Measurements from ENCODE around the gene GPR153. TPM values are rescaled to one million over a fixed set of nuclear protein-coding genes. Genes with fewer than 3 reads are reported as not detected.

GPR153 gene
- total and polyA plus RNA-seq, 2 donors = 12.2 to 12.9 TPM

GRCh38 chr1:6209661-6210580 is 51.0 kb downstream of the GPR153 start:
- 91% methylated on average over 17 of the region's 17 CpGs for WGBS
- Histone ChIP-seq H3K4me3 (ENCODE audit: low read depth, low read length) (no peak overlapping the region), H3K27ac (ENCODE audit: low read depth) (no peak overlapping the region), H3K36me3 (ENCODE audit: insufficient read depth) (no peaks in the 10 kb centered on the region), H3K4me1 (ENCODE audit: insufficient read depth) (peaks cover 1% of the 10 kb centered on the region)
- DNase-seq (ENCODE audit: extremely low spot score) = no peak

DNA sequence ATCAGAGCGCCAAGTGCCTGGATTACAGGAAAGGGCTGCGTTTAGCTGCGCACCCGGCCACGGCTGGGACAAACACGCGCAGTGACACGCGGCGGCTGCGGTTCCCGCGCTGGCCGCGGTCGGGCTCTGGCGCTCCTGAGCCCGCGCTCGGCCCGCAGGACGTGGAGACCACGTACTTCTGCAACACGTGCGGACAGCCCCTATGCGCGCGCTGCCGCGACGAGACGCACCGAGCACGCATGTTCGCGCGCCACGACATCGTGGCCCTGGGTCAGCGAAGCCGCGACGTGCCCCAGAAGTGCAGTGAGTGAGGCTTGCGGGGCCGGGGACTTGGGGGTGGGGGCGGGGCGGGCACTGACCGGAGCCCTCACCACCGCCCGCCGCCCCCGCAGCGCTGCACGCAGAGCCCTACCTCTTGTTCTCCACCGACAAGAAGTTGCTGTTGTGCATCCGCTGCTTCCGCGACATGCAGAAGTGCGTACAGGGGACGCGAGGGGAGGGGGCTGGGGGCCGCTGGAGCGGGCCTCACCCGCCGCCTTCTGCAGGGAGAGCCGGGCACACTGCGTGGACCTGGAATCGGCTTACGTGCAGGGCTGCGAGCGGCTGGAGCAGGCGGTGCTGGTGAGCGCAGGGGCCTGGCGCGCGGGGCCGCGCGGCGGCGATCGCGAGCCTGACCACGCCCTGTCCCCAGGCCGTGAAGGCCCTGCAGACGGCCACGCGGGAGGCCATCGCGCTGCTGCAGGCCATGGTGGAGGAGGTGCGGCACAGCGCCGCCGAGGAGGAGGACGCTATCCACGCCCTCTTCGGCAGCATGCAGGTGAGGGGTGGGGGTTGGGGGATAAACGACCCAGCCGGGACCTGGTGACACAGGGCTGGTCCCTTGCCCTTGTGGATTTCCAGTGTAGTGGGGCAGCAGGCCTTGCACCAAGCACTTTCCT is 51.9 kb downstream of the GPR153 start:
- H3K4me3 ChIP-seq (ENCODE audit: low read depth, low read length) = peak overlapping the region; percentile 26
- no peaks in the 10 kb centered on the region for H3K36me3 ChIP-seq (ENCODE audit: insufficient read depth)
- no peak for DNase-seq (ENCODE audit: extremely low spot score)
- WGBS = 15% methylated on average over 99 of the region's 99 CpGs
- H3K27ac ChIP-seq (ENCODE audit: low read depth) = no peak overlapping the region
- H3K4me1 ChIP-seq (ENCODE audit: insufficient read depth) = peaks cover 1% of the 10 kb centered on the region

GRCh38 chr1:6207921-6208320 is 53.0 kb downstream of the GPR153 start:
- 93% methylated on average over 10 of the region's 10 CpGs for WGBS
- Histone ChIP-seq H3K4me1 (ENCODE audit: insufficient read depth) (peaks cover 1% of the 10 kb centered on the region), H3K27ac (ENCODE audit: low read depth) (no peak overlapping the region), H3K36me3 (ENCODE audit: insufficient read depth) (no peaks in the 10 kb centered on the region), H3K4me3 (ENCODE audit: low read depth, low read length) (no peak overlapping the region)
- no peak for DNase-seq (ENCODE audit: extremely low spot score)

- Histone ChIP-seq H3K27ac (ENCODE audit: low read depth) (no peak overlapping the region), H3K4me3 (ENCODE audit: low read depth, low read length) (no peak overlapping the region), H3K4me1 (ENCODE audit: insufficient read depth) (peaks cover 1% of the 10 kb centered on the region)
These were observed 53.6 kb downstream of the GPR153 start for GRCh38 chr1:6207075-6207885.

DNA sequence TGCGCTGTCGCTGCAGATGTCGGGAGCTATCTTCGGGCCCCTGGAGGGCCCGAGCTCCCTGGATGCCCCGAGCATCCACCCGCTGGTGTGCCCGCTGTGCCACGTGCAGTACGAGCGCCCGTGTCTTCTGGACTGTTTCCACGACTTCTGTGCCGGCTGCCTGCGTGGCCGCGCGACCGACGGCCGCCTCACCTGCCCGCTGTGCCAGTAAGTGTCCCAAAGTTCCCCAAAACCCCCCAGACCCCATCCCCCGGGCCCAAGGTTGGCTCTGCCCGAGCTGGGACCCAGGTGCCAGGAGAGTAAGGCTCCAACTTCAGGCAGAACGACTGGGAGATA is 54.4 kb downstream of the GPR153 start:
- peaks cover 1% of the 10 kb centered on the region for H3K4me1 ChIP-seq (ENCODE audit: insufficient read depth)

More at GRCh38 chr1:6207075-6207885, 53.6 kb downstream of the GPR153 start:
- DNase-seq (ENCODE audit: extremely low spot score) = no peak
- no peaks in the 10 kb centered on the region for H3K36me3 ChIP-seq (ENCODE audit: insufficient read depth)
- WGBS = 82% methylated on average over 19 of the region's 19 CpGs

GRCh38 chr1:6205849-6206519 is 54.9 kb downstream of the GPR153 start, which contains the start of gene RNF207:
Gene RNF207 (plus strand): TSS chr1:6206119. CDS start chr1:6206536, 417 bp downstream.
- Histone ChIP-seq H3K36me3 (ENCODE audit: insufficient read depth) (no peaks in the 10 kb centered on the region), H3K4me3 (ENCODE audit: low read depth, low read length) (peak within 1 kb of the TSS; percentile 45), H3K27ac (ENCODE audit: low read depth) (peak within 1 kb of the TSS; percentile 75), H3K4me1 (ENCODE audit: insufficient read depth) (peaks cover 1% of the 10 kb centered on the region)
- peak; percentile 70 for DNase-seq (ENCODE audit: extremely low spot score)
- 1% methylated on average over 66 of the region's 66 CpGs for WGBS

More for the DNA sequence above, 54.4 kb downstream of the GPR153 start:
- Histone ChIP-seq H3K36me3 (ENCODE audit: insufficient read depth) (no peaks in the 10 kb centered on the region), H3K4me3 (ENCODE audit: low read depth, low read length) (peak overlapping the region; percentile 45), H3K27ac (ENCODE audit: low read depth) (no peak overlapping the region)
- DNase-seq (ENCODE audit: extremely low spot score) = no peak
- 11% methylated on average over 25 of the region's 25 CpGs for WGBS

- Histone ChIP-seq H3K36me3 (ENCODE audit: insufficient read depth) (no peaks in the 10 kb centered on the region), H3K4me3 (ENCODE audit: low read depth, low read length) (no peak overlapping the region), H3K27ac (ENCODE audit: low read depth) (no peak overlapping the region), H3K4me1 (ENCODE audit: insufficient read depth) (peaks cover 1% of the 10 kb centered on the region)
- 89% methylated on average over 7 of the region's 7 CpGs for WGBS
- DNase-seq (ENCODE audit: extremely low spot score) = no peak
These were observed 58.6 kb downstream of the GPR153 start for GRCh38 chr1:6202256-6202655.

GRCh38 chr1:6200188-6200809 is 60.6 kb downstream of the GPR153 start:
- Histone ChIP-seq H3K4me3 (ENCODE audit: low read depth, low read length) (peak overlapping the region; percentile 41), H3K27ac (ENCODE audit: low read depth) (peak overlapping the region; percentile 49), H3K4me1 (ENCODE audit: insufficient read depth) (no peaks in the 10 kb centered on the region), H3K36me3 (ENCODE audit: insufficient read depth) (no peaks in the 10 kb centered on the region)
- DNase-seq (ENCODE audit: extremely low spot score) = no peak
- WGBS = 56% methylated on average over 10 of the region's 10 CpGs

DNA sequence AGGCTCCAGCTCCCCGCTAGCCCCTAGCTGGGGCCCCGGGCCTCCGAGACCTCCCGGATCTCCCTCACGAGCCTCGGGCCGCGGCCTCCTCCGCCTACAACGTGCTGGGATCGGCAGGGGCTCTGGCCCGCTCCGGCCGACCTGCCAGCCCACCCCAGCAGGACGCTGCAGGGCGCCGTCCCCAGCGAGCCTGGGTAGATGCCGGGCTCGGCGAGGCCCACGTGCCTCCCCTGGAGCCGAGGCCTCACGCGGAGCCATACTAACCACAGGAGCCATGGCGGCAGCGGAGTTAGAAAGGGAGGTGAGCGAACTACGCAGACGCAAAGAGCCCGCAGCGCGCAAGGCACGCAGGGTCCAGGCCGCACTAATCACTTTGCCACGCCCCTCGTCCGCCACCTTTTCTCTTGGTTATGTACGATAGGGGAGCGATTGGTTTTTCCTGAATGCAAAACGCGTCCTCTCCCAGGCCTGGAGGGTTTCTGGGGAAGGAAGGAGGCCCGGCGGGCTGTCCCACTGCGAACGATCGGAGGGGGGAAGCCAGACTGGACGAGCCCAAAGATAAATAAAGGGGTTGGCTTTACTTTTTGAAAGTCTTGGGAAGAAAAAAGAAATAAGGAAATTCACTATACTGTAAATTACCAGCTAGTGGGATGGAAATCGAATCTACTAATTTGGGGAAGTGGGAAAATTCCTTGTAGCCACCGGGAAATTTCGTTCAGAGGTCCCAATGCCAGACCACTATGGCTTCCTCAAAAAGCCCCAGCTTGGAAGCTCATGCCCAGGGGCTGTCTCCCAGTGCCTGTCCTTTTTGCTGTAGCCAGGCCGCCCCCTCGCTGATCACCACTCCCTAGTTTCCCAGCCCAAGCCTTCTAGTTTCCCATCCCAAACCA is 61.4 kb downstream of the GPR153 start, which contains the start of gene RPL22:
Gene RPL22, minus strand, starts transcription at position 298 of the 890 bp plus-strand sequence. Its CDS starts 22 bp downstream, at position 276.
- under 1% methylated on average over 53 of the region's 53 CpGs for WGBS
- Histone ChIP-seq H3K4me1 (ENCODE audit: insufficient read depth) (no peaks in the 10 kb centered on the region), H3K4me3 (ENCODE audit: low read depth, low read length) (peak within 1 kb of the TSS; percentile 99), H3K36me3 (ENCODE audit: insufficient read depth) (peaks cover 1% of the 10 kb centered on the region), H3K27ac (ENCODE audit: low read depth) (peak within 1 kb of the TSS; percentile 60)
- DNase-seq (ENCODE audit: extremely low spot score) = peak; percentile 98

- no peak for DNase-seq (ENCODE audit: extremely low spot score)
- under 1% methylated on average over 31 of the region's 31 CpGs for WGBS
- H3K36me3 ChIP-seq (ENCODE audit: insufficient read depth) = peaks cover 2% of the 10 kb centered on the region
- peak overlapping the region; percentile 60 for H3K27ac ChIP-seq (ENCODE audit: low read depth)
- no peaks in the 10 kb centered on the region for H3K4me1 ChIP-seq (ENCODE audit: insufficient read depth)
- H3K4me3 ChIP-seq (ENCODE audit: low read depth, low read length) = peak overlapping the region; percentile 99
These were observed 62.1 kb downstream of the GPR153 start for GRCh38 chr1:6198646-6199297.

Measured in urinary bladder (tissue), 4 donors.